Esophagus mucosa (tissue), 1 donor: ENCODE results near the gene FLG2. TPM values are rescaled to one million over a fixed set of nuclear protein-coding genes. Genes with fewer than 3 reads are reported as not detected.
"Not testable (repeated sequence)": the region's sequence is repeated elsewhere in the genome, so short reads cannot be mapped to it uniquely, and the experiment has no call there.

Experiments used
- ATAC-seq: fragments of 200-7000 bp; cut with Tn5 transposase; one replicate; pipeline ENCODE4 v1.9.1; 2020
- total RNA-seq: library from RNA; stranded (reverse); gene quantifications from one replicate; pipeline ENCODE4 v1.2.4, GENCODE V29; 2023
- donor health status: DM: yes; HTN: yes; CAD: no.

The FLG2 gene
- total RNA-seq, 1 donor from 2014 or later: not detected

DNA sequence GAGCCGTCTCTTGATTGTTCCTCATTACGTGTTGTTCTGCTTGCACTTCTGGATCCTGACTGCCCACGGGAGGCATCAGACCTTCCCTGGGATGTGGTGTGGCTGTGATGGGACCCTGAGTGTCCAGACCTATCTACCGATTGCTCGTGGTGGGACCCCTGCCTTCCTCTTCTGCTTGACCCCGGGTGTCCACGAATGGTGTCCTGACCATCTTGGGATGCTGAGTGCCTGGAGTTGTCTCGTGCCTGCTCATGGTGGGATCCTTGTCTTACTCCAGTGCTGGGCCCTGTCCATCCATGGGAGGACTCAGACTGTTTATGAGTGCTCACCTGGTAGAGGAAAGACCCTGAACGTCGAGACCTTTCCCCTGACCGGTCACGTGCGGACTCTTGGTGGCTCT, 47.6 kb downstream of the FLG2 start:
- ATAC-seq: not testable (repeated sequence)

DNA sequence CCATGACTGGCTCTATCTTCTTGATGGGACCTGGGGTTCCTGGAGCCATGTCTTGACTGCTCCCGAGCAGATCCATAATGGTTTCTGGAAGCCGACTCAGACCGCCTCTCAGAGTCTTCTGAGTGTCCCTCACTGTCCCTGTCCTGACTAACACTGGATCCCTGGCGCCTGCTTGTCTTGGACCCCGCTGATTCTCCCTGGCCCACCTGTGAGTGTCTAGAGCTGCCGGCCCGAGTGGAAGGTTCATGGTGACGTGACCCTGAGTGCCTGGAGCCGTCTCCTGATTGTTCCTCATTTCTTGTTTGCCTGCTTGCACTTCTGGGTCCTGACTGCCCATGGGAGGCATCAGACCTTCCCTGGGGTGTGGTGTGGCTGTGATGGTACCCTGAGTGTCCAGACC, 49.9 kb downstream of the FLG2 start:
- ATAC-seq: no peak

- not testable (repeated sequence) for ATAC-seq
These were observed 50.4 kb downstream of the FLG2 start for GRCh38 chr1:152309320-152309901.

GRCh38 chr1:152308758-152309157, 51.0 kb downstream of the FLG2 start:
- ATAC-seq: not testable (repeated sequence)

GRCh38 chr1:152307970-152308369, 51.8 kb downstream of the FLG2 start:
- not testable (repeated sequence) for ATAC-seq

- not testable (repeated sequence) for ATAC-seq
These were observed 53.7 kb downstream of the FLG2 start for GRCh38 chr1:152306123-152306522.

DNA sequence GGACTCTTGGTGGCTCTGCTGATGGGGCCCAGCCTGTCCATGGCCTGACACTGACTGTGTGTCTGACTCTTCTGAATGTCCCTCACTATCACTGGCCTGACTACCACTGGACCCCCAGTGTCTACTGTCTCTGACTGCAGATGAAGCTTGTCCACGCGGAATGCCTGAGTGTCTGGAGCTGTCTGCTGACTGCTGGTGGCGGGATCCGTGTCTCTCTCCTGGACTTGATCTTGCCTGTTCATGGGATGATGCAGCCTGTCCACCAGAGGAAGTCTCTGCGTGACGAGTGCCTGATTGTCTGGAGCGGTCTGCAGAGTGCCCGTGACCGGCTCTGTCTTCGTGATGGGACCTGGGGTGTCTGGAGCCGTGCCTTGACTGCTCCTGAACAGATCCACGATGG, 55.0 kb downstream of the FLG2 start:
- ATAC-seq: not testable (repeated sequence)

DNA sequence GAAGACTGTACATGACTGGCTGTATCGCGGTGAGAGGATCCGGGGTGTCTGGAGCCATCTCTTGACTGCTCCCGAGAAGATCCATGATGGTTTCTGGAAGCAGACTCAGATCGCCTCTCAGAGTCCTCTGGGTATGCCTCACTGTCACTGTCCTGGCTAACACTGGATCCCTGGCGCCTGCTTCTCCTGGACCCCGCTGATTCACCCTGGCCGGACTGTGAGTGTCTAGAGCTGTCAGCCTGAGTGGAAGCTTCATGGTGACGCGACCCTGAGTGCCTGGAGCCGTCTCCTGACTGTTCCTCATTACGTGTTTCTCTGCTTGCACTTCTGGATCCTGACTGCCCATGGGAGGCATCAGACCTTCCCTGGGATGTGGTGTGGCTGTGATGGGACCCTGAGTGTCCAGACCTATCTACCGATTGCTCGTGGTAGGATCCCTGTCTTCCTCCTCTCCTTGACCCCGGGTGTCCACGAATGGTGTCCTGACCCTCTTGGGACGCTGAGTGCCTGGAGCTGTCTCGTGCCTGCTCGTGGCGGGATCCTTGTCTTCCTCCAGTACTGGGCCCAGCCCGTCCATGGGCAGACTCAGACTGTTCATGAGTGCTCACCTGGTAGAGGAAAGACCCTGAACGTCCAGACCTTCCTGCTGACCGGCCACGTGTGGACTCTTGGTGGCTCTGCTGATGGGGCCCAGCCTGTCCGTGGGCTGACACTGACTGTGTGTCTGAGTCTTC, 56.5 kb downstream of the FLG2 start:
- ATAC-seq: not testable (repeated sequence)

Other genes starting within 250 kb of the FLG2 start
- gene TCHH, start 244.6 kb downstream of the FLG2 start, total RNA-seq: 0.08 TPM
- gene RPTN, start 200.8 kb downstream of the FLG2 start, total RNA-seq: 0.08 TPM
- not detected for gene HRNR, start 135.8 kb downstream of the FLG2 start, total RNA-seq
- gene FLG, start 34.8 kb downstream of the FLG2 start, total RNA-seq: 0.40 TPM
- 1,110 TPM for gene CRNN, start 54.3 kb upstream of the FLG2 start, total RNA-seq
- not detected for gene LCE5A, start 150.8 kb upstream of the FLG2 start, total RNA-seq
- 248 TPM for gene CRCT1, start 154.5 kb upstream of the FLG2 start, total RNA-seq
- gene LCE3E, start 206.8 kb upstream of the FLG2 start, total RNA-seq: 4.3 TPM
- 7.7 TPM for gene LCE3D, start 220.5 kb upstream of the FLG2 start, total RNA-seq
- gene LCE3C, start 240.2 kb upstream of the FLG2 start, total RNA-seq: not detected